8988T (cell line): ENCODE results near the gene GHR.

ENCODE experiments used
- DNase-seq: peaks from one replicate; pipeline ENCODE4 v3.0.0; 2011

GHR gene

GRCh38 chr5:42518595-42519221 lies 95.5 kb downstream of the GHR start:
- no peak for DNase-seq

DNA sequence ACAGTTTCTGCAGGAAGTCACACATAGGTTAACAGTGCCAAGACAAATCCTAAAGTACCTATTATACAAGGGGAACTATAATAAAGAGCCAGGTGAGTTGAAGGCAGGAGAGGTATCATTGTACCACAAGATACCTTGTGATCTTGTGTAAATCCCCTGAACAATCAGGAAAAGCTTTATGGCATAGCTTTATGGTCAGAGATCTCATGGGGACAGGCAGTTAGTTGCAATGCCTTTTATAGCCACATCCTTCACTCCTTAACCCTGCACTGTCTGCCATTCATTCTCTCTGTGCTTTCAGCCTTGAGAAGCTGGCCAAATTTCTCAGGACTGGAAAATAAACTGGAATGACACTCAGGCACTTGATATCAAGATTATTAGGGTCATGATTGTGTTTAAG lies 97.0 kb downstream of the GHR start:
- DNase-seq, result no peak

GRCh38 chr5:42520957-42521356 lies 97.7 kb downstream of the GHR start:
- DNase-seq, result no peak

- DNase-seq, result no peak
Observed at GRCh38 chr5:42521406-42521805, 98.2 kb downstream of the GHR start.

DNA sequence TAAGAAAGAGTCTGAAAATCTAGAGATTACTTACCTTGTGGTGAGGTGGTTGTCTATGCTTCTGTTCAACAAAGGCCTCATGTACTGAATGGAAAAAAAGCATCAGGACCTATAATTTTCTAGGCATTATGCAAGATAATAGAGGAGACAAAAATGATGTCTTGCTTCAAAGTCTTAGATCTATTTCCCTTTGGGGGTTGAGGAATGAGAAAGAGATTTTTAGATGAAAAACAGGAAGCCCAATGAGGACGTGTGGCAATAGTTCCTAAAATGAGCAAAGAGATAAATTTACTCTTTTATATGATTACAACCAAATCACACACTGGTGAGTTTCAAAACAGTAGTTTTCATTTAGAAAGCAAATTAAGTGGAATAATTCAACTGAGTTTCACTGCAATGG lies 99.5 kb downstream of the GHR start:
- no peak for DNase-seq

DNA sequence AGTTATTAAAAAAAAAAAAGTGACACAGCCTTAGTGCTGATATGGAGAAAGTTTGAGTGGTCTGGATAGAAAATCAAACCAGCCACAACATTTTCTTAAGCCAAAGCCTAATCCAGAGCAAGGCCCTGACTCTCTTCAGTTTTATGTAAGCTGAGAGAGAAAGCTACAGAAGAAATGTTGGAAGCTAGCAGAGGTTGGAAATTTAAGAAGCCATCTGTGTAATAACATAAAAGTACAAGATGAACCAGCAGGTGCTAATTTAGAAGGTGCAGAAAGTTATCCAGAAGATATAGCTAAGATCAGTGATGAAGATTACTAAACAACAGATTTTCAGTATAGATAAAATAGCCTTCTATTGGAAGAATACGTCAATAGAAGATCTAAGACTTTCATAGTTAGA lies 102.9 kb downstream of the GHR start:
- DNase-seq, result no peak

DNA sequence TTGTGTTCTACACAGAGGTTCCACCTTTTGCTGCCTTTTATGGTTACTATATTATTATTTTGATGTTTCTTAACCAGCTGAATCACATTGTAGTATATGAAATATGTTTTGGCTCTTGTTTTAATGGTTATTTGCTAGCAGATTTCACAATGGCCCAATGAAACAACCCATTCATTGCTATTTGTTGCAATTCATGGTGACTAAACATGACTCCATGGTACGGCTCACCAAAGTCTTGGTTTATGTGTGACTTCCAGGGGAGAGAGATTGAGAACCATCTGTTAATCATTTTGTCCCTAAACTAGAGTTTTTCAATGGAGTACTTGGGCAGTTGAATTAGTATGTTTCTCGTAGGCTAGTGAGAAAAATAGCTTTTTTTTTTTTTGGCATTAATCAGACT lies 108.4 kb downstream of the GHR start:
- no peak for DNase-seq

GRCh38 chr5:42542106-42542505 lies 118.9 kb downstream of the GHR start:
- DNase-seq, result no peak

DNA sequence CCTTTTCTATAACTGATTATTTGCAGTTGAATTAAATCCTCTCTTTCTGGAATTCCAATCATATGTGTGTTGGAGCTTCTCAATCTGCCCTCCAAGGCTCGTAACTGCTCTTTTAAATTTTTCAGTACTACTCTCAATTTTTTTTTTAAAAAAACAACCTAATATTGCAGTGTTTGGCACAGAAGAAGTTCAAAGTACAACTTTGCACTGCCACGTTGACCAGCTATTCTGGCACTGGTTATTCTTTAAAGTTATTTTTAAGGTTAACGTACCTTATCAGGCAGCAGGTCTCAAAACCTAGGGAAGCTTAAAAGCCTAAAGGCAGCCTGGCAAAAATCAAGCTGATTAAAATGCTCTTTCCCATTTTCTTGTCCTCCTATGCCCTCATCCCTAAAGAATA lies 120.5 kb downstream of the GHR start:
- no peak for DNase-seq

DNA sequence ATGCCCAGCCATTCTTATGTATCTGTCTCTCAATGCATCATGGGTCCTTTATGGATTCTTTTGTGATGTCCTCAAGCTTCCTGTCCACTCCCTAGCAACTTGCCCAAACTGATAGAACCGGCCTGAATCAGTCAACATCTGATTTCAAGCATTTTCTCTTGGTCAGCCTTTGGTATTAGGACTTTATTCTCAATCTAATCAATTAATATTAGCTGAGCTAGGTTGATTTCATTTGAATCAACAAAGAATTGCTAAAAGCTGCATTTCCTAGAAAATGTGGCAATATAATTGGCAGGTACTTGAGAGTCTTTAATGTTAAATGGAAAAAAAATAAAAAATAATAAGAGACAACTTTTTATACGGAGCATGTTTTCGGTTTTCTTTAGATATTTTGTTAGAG lies 121.8 kb downstream of the GHR start:
- DNase-seq, result no peak

- no peak for DNase-seq
Observed at GRCh38 chr5:42547141-42547540, 123.9 kb downstream of the GHR start.

- DNase-seq, result no peak
Observed at GRCh38 chr5:42547894-42548293, 124.7 kb downstream of the GHR start.

DNA sequence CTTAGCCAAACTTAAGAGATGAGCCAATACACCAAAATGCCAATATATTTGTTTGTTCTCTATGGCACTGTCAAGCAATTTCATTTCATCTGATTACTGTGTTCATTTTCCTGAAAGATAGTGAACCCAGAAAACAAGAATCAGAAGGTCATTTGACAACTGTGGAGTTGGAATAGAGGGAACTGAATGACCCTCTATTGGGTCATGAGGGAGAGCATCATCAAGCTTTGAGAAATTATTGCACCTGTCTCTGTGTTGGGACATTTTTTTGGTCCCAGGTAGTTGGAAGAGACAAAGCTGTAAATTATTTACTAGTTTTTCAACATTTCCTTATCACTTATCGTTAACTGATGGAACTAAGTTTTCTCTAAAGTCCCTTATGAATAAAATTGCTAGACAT lies 129.4 kb downstream of the GHR start:
- no peak for DNase-seq

- no peak for DNase-seq
Observed at GRCh38 chr5:42553461-42553860, 130.2 kb downstream of the GHR start.

DNA sequence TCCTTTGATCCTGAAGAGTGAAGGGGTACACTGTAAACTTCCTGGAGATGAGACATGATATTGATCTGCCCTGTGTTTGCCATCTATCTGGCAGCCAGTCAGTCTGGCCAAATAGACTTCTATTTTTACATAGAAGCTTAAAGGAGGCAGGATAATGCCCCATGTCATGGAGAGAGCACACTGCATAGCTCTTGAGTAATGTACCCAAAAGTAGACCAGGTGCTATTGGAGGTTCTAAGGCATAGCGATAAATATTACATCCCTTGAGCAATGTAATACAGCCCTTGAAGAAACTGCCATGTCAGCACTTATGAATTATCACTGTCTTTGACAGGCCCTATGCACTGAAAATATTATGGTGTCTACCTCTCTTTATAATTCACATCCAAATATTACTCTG lies 131.8 kb downstream of the GHR start:
- no peak for DNase-seq

GRCh38 chr5:42555797-42556196 lies 132.6 kb downstream of the GHR start:
- DNase-seq, result no peak

- no peak for DNase-seq
Observed at GRCh38 chr5:42557689-42558088, 134.4 kb downstream of the GHR start.

DNA sequence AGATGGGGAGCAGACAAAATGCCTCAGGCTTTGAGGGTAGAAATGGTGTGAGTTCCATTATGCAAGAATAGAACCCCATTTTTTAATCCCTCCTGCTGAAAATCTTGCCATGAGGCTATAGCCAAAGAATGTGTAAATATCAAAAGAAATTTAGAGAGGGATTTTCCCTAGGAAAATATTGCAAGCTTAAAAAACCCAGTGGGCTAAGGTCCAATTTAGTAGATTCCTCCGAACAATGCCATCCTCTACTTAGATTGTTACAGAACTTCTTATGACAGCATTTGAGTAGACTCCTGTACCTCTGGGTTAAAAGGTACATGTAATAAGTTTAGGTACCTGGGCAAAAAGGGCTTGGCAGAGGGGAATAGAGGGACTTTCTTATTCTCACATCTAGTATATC lies 138.4 kb downstream of the GHR start:
- DNase-seq, result no peak

- no peak for DNase-seq
Observed at GRCh38 chr5:42564689-42565356, 141.6 kb downstream of the GHR start.

DNA sequence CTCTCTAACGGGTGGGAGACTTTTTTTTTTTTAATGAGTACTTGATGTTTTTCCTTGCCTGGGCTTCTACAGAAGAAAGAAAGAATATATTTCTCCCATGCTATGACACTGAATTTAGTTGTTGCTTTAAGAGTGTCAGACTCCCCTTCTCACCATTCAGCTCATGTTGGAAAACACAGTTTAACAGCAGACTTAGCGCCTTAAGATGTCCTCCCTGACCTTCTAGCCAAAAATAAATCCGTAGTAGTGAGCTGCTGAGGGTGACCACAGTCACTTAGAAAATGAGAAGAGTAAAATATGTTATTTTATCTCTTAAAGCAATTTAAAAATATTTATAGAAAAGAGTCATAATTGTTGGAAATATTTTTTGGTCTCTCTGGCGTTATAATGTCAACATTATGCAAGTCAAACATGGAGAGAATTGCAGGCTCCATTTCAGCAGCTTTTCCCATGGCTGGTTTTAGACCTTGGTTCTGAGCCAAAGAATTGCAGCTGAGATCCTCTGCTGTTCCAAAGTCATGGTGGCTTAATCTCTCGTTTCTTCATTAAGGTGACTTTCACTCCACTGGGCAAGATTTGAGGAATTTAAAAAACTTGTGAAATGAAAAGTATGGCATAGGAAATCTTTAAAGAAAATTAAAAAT lies 143.5 kb downstream of the GHR start:
- no peak for DNase-seq

DNA sequence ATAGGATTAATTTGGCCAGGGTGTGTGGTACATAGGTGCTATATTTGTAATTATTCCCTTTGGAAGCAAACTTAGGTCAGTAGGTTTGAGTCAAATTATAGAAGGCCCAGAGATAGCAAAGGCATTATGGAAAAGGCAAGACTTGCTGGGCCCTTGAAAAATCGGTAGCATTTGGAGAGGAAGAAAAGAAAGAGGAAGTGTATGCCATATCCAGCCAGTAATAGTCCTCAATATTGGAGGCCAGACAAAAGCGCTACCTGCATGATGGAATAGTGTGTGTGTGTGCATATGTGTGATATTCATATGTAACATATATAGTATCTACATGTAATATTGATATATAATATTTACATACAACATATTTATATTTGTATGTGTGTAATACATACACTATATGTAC lies 146.1 kb downstream of the GHR start:
- no peak for DNase-seq

DNA sequence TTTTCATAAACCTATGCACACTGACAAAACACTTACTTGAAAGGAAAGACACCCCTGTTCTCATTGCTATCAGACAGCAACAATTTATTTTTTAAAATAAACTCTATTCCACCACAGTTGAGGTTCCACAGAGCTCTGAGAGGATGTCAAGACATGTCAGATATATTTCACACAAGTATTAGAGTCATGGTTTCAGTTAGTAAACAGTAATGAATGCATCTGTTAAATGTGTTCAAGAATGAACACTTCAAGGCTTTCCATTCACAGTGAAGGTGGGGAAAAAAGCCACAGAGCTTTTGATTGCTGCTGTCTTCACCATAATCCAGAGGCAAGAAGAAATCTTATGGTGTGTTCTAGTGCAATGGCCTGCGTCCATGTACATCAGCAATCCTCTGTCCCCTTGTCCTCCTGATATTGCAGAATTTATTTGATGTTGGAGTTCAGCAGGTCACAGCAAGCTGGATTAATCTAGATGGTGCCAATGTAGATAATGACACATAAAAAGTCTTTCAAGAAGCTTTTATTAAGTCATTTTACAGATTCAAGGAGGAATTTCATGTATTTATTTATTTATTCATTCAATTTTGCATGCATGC lies 146.8 kb downstream of the GHR start:
- DNase-seq, result no peak

- DNase-seq, result no peak
Observed at GRCh38 chr5:42570966-42571960, 148.0 kb downstream of the GHR start.
